Measurements from ENCODE around the gene OSBPL8. TPM values are rescaled to one million over a fixed set of nuclear protein-coding genes. Genes with fewer than 3 reads are reported as not detected.

OSBPL8 gene
- total and polyA plus RNA-seq, 10 of the 15 experiments (the other 5 are each of a cell fraction or from before 2014, with no cell fraction given), result 10.4 to 58.0 (median 32.0) TPM

- no peak for TF ChIP-seq HSF1 (IDR thresholded peaks at IDR 0.05; ENCODE audit: low read depth, low read length)
- no peak for TF ChIP-seq REST (IDR thresholded peaks at IDR 0.05; ENCODE audit: low read depth, low read length)
- no peak for TF ChIP-seq MTA3 (IDR thresholded peaks at IDR 0.05; ENCODE audit: borderline replicate concordance, low read length)
- TF ChIP-seq CREB1 (IDR thresholded peaks at IDR 0.05; ENCODE audit: low read depth), result no peak
- TF ChIP-seq CBFB (IDR thresholded peaks at IDR 0.05; ENCODE audit: low read depth), result no peak
These were observed 175.0 kb downstream of the OSBPL8 start (continued) for GRCh38 chr12:76384560-76384959.

- ChIA-PET CTCF (no interaction called here), RAD21 (ENCODE audit: unreplicated experiment) (no interaction called here), POLR2A (interaction anchor here (1.0 kb wide), 1 partner anchor 11 kb away, joined by 3 read pairs; no protein-coding TSS in a partner anchor), SMC1A (ENCODE audit: uncharacterized antibody, unreplicated experiment) (interaction anchor here (0.7 kb wide), 1 partner anchor 219 kb away, joined by 4 read pairs; no protein-coding TSS in a partner anchor)
- no peak overlapping the region for H3K27ac ChIP-seq (ENCODE audit: control insufficient read depth, insufficient read depth)
- WGBS (ENCODE audit: insufficient coverage, insufficient replicate concordance, low lambda C conversion rate, missing lambda C conversion rate), result 97% methylated on average over 3 of the region's 3 CpGs
- no peak overlapping the region for H3K9ac ChIP-seq (ENCODE audit: control insufficient read depth, insufficient read depth, low read length)
- intact Hi-C loops (cut with micrococcal nuclease; ENCODE audit: unreplicated experiment), result no loop called here
- no peak overlapping the region for H2AFZ ChIP-seq (ENCODE audit: control insufficient read depth, low read depth, low read length)
- no peak for DNase-seq (ENCODE audit: low read depth, low spot score)
- no peaks in the 10 kb centered on the region for H3K4me1 ChIP-seq (ENCODE audit: control insufficient read depth, insufficient read depth, low read length)
- FAIRE-seq, result no peak
- no peaks in the 10 kb centered on the region for H3K79me2 ChIP-seq (ENCODE audit: control insufficient read depth, insufficient read depth, low read length)
- no peak for TF ChIP-seq MEF2B (IDR thresholded peaks at IDR 0.05; ENCODE audit: partially characterized antibody, poor library complexity, severe bottlenecking)
- TF ChIP-seq TAF1 (IDR thresholded peaks at IDR 0.05; ENCODE audit: borderline replicate concordance, low read depth, low read length), result no peak
- TF ChIP-seq ZBTB40 (IDR thresholded peaks at IDR 0.05; ENCODE audit: borderline replicate concordance), result no peak
- TF ChIP-seq YY1 (IDR thresholded peaks at IDR 0.05; ENCODE audit: low read depth, low read length), result no peak
- TF ChIP-seq RUNX3 (IDR thresholded peaks at IDR 0.05; ENCODE audit: low read length), result no peak
- TF ChIP-seq HSF1 (IDR thresholded peaks at IDR 0.05; ENCODE audit: low read depth, low read length), result no peak
- H3K4me3 ChIP-seq, result no peak overlapping the region
- ATAC-seq, result no peak
- in situ Hi-C loops (cut with MboI), result no loop called here
- H3K36me3 ChIP-seq (ENCODE audit: control insufficient read depth in 2 of 2, insufficient read depth in 2 of 2, low read length in 1 of 2), result 0 out of 4 replicates have a peak, but pooled peaks cover 0 to 3% of the 10 kb centered on the region in 2 experiments
- no peaks in the 10 kb centered on the region for H3K27me3 ChIP-seq (replicated peaks in 1 of 2; ENCODE audit: control insufficient read depth in 2 of 2, insufficient read depth in 2 of 2, low read length in 1 of 2)
- no peak overlapping the region for H3K4me2 ChIP-seq (ENCODE audit: control insufficient read depth, insufficient read depth)
- H3K9me3 ChIP-seq (replicated peaks; ENCODE audit: control insufficient read depth, insufficient read depth, low read length), result no peaks in the 10 kb centered on the region
- H4K20me1 ChIP-seq (ENCODE audit: control insufficient read depth, insufficient read depth), result no peaks in the 10 kb centered on the region
- no TSS peak for BruUV-seq (replicated peaks)
These were observed 175.6 kb downstream of the OSBPL8 start for GRCh38 chr12:76383988-76384387.

Measured in GM12878 (cell line).